Astrocyte (in vitro differentiated cells and primary cell): ENCODE measurements around the gene WIPF3.
"Not testable (repeated sequence)": the region's sequence is repeated elsewhere in the genome, so short reads cannot be mapped to it uniquely, and the experiment has no call there.

Source experiments
- EZH2 ChIP-seq: IDR thresholded peaks from 2 replicates; pipeline ENCODE4 v1.6.1; 2012; ENCODE audit warnings: mild to moderate bottlenecking, low read length, inconsistent platforms; ENCODE audit not compliant: insufficient read depth
- TF ChIP-seq, protein P1 (sequence below): IDR thresholded peaks from 2 replicates; pipeline ENCODE4 v1.5.1; 2011; ENCODE audit warnings: low read depth, mild to moderate bottlenecking, inconsistent platforms, low read length, moderate library complexity; ENCODE audit not compliant: insufficient read depth

GRCh38 chr7:29961611-29962010 lies 155.3 kb downstream of the WIPF3 start:
- TF ChIP-seq, protein P1, sequence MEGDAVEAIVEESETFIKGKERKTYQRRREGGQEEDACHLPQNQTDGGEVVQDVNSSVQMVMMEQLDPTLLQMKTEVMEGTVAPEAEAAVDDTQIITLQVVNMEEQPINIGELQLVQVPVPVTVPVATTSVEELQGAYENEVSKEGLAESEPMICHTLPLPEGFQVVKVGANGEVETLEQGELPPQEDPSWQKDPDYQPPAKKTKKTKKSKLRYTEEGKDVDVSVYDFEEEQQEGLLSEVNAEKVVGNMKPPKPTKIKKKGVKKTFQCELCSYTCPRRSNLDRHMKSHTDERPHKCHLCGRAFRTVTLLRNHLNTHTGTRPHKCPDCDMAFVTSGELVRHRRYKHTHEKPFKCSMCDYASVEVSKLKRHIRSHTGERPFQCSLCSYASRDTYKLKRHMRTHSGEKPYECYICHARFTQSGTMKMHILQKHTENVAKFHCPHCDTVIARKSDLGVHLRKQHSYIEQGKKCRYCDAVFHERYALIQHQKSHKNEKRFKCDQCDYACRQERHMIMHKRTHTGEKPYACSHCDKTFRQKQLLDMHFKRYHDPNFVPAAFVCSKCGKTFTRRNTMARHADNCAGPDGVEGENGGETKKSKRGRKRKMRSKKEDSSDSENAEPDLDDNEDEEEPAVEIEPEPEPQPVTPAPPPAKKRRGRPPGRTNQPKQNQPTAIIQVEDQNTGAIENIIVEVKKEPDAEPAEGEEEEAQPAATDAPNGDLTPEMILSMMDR = not testable (repeated sequence)
- TF ChIP-seq EZH2 = not testable (repeated sequence)
